CD14-positive monocyte (primary cell): ENCODE results near the gene DENND10. TPM values are rescaled to one million over a fixed set of nuclear protein-coding genes. Genes with fewer than 3 reads are reported as not detected.

Experiments used
- DNase-seq, 3 donors: peaks; one replicate each; pipeline ENCODE4 v3.0.0-alpha.2; 2011 to 2022
- H2AFZ ChIP-seq: 2 replicates; pipeline ENCODE4 v1.6.0; 2012; ENCODE audit warnings: mild to moderate bottlenecking, low read depth, low read length, inconsistent platforms; ENCODE audit not compliant: insufficient read depth, poor library complexity, severe bottlenecking
- H3K27ac ChIP-seq, 2 donors: 1 replicate in 1 of 2; 2 replicates in 1 of 2; pipeline ENCODE4 v1.5.1; 2012 to 2013; ENCODE audit warnings: low read length in 2 of 2, control low read depth in 1 of 2, inconsistent platforms in 1 of 2, low read depth in 1 of 2, mild to moderate bottlenecking in 1 of 2
- H3K27me3 ChIP-seq, 2 donors: one replicate each; pipeline versions ENCODE4 v1.6.0 to v1.6.1; 2011 to 2013; ENCODE audit warnings: low read length in 2 of 2; ENCODE audit not compliant: control insufficient read depth in 2 of 2, insufficient read depth in 2 of 2
- H3K36me3 ChIP-seq, 2 donors: replicated peaks in 1 of 2; 1 replicate in 1 of 2; 2 replicates in 1 of 2; pipeline versions ENCODE4 v1.5.1 to v1.6.1; 2012 to 2013; ENCODE audit warnings: low read length in 2 of 2, control low read depth in 1 of 2, inconsistent platforms in 1 of 2, mild to moderate bottlenecking in 1 of 2; ENCODE audit not compliant: insufficient read depth in 2 of 2, control insufficient read depth in 1 of 2
- H3K4me1 ChIP-seq, 2 donors: 1 replicate in 1 of 2; 2 replicates in 1 of 2; pipeline versions ENCODE4 v1.5.1 to v1.6.1; 2012 to 2013; ENCODE audit warnings: low read length in 2 of 2, control low read depth in 1 of 2, inconsistent platforms in 1 of 2, mild to moderate bottlenecking in 1 of 2, moderate library complexity in 1 of 2; ENCODE audit not compliant: insufficient read depth in 2 of 2, control insufficient read depth in 1 of 2
- H3K4me2 ChIP-seq: replicated peaks from 2 replicates; pipeline ENCODE3; 2012; ENCODE audit warnings: low read length, moderate library complexity, mild to moderate bottlenecking; ENCODE audit not compliant: poor library complexity, severe bottlenecking; ENCODE audit errors: extremely low read depth
- H3K4me3 ChIP-seq, 3 experiments: fragments of 200-600 bp in 1 of 3; sonication (generic) in 1 of 3; replicated peaks in 1 of 3; 1 replicate in 2 of 3; 2 replicates in 1 of 3; pipeline ENCODE4 v1.5.1; 2011 to 2013; ENCODE audit warnings: low read length in 3 of 3, mild to moderate bottlenecking in 3 of 3, control low read depth in 2 of 3, low read depth in 2 of 3, inconsistent platforms in 1 of 3, moderate library complexity in 1 of 3
- H3K79me2 ChIP-seq: 2 replicates; pipeline ENCODE4 v1.6.0; 2012; ENCODE audit warnings: mild to moderate bottlenecking, control low read depth, inconsistent platforms, low read length, moderate library complexity; ENCODE audit not compliant: insufficient read depth
- H3K9ac ChIP-seq: 2 replicates; pipeline ENCODE4 v1.6.0; 2017; ENCODE audit warnings: low read length, mild to moderate bottlenecking; ENCODE audit not compliant: insufficient read depth, poor library complexity, severe bottlenecking
- H3K9me3 ChIP-seq, 2 donors: replicated peaks in 1 of 2; 1 replicate in 1 of 2; 2 replicates in 1 of 2; pipeline versions ENCODE4 v1.5.1 to v1.6.1; 2012 to 2013; ENCODE audit warnings: low read length in 2 of 2, control low read depth in 1 of 2; ENCODE audit not compliant: control insufficient read depth in 1 of 2, insufficient read depth in 1 of 2
- H4K20me1 ChIP-seq: 2 replicates; pipeline ENCODE4 v1.6.0; 2012; ENCODE audit warnings: mild to moderate bottlenecking, low read length, control low read depth, moderate library complexity; ENCODE audit not compliant: insufficient read depth
- H3K27ac Mint-ChIP-seq, 7 donors: one replicate each; pipeline ENCODE4 v1.8.0; 2020; ENCODE audit warnings: mild to moderate bottlenecking in 7 of 7, mixed read lengths in 7 of 7, moderate library complexity in 6 of 7, inconsistent platforms in 2 of 7
- H3K27me3 Mint-ChIP-seq, 3 donors: one replicate each; pipeline ENCODE4 v1.8.0; 2021 to 2022; ENCODE audit warnings: low read depth in 3 of 3, mild to moderate bottlenecking in 3 of 3, mixed read lengths in 3 of 3, moderate library complexity in 3 of 3, inconsistent platforms in 1 of 3
- H3K36me3 Mint-ChIP-seq, 2 donors: one replicate each; pipeline ENCODE4 v1.8.0; 2020; ENCODE audit warnings: mixed read lengths in 2 of 2, inconsistent platforms in 1 of 2, mild to moderate bottlenecking in 1 of 2
- H3K4me1 Mint-ChIP-seq: one replicate; pipeline ENCODE4 v1.8.0; 2020; ENCODE audit warnings: mild to moderate bottlenecking, mixed read lengths
- H3K4me3 Mint-ChIP-seq, 2 donors: one replicate each; pipeline ENCODE4 v1.8.0; 2020; ENCODE audit warnings: mild to moderate bottlenecking in 2 of 2, mixed read lengths in 2 of 2, moderate library complexity in 1 of 2
- H3K9me3 Mint-ChIP-seq, 7 donors: one replicate each; pipeline ENCODE4 v1.8.0; 2020 to 2022; ENCODE audit warnings: mixed read lengths in 7 of 7, mild to moderate bottlenecking in 6 of 7, moderate library complexity in 6 of 7, inconsistent platforms in 2 of 7
- WGBS: methylation state at CpG from one replicate; pipeline ENCODE4 v1.1.5; 2013; ENCODE audit warnings: missing lambda C conversion rate; ENCODE audit not compliant: insufficient coverage; 5-methylcytosine and 5-hydroxymethylcytosine counted together
- intact Hi-C, 2 donors: fragments of 100-400 bp; cut with micrococcal nuclease; formaldehyde crosslinking; loops; one replicate each; pipeline versions ENCODE4 v1.15.0 to v1.15.1; 2023
- polyA plus RNA-seq, 3 donors: library from polyadenylated mRNA; depleted of rRNA in 1 of 3; unstranded in 2 of 3; stranded (reverse) in 1 of 3; fragments of 300-500 nt in 2 of 3; fragments of >200 nt in 1 of 3; fragmentation: Illumina TruSeq in 2 of 3; gene quantifications; 1 replicate in 2 of 3; 2 replicates in 1 of 3; pipeline ENCODE4 v1.2.3, GENCODE V29; 2012 to 2021
- TF ChIP-seq, protein P1 (sequence below): fragments of 200-600 bp; IDR thresholded peaks from one replicate; pipeline ENCODE4 v1.8.0; 2022; ENCODE audit warnings: antibody characterized with exemption, mild to moderate bottlenecking

The DENND10 gene
- polyA plus RNA-seq, 3 donors = 129 to 188 (median 141) TPM

DNA sequence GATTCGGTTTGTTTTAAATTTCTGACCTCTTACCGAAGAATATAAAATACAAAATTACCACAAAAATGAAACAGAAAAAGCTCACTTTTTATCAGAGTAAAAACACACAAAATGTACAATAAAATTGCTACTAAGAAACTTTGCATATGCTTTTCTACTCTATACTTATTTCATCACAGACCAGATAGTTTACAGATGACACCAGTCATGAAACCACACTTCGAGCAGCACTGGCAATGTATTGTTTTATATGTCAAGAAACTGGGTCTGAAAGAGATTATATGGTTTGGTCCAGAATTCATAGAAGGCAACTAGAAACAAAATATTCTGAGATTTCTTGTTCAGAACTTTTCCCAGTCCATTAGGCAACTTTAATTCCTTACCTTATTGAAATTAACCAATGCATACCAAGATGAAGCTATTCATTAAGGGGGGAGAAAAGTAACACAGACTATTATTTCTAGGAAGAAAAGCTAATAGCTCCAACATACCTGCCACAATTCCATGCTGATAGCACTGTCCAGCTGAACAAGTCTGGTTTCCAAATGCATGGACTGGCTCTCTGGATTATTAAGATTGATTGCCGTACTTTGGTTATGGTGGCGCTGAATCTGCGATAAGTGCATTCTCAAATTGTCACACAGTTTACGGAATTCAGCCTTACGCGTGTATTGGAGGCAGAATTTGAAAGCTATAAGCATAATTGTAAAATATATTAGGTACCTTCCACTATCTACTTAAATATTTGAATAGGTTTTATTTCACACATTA, 33.3 kb upstream of the DENND10 start:
- Mint-ChIP-seq H3K9me3 (no peaks in the 10 kb centered on the region), H3K36me3 (peaks cover 66 to 83% of the 10 kb centered on the region in 2 donors), H3K4me3 (no peak overlapping the region), H3K27me3 (no peaks in the 10 kb centered on the region), H3K4me1 (peaks cover 7% of the 10 kb centered on the region), H3K27ac (peak overlapping the region in 3 of 7 donors; percentile 16 to 42 (median 30))
- Histone ChIP-seq H3K36me3 (peaks cover 76 to 86% of the 10 kb centered on the region in 2 donors), H4K20me1 (peaks cover 98% of the 10 kb centered on the region), H3K9me3 (no peaks in the 10 kb centered on the region), H3K9ac (no peak overlapping the region), H3K4me1 (peaks cover 0 to 5% of the 10 kb centered on the region in 2 donors), H3K27me3 (no peaks in the 10 kb centered on the region), H3K27ac (no peak overlapping the region), H3K4me2 (no peak overlapping the region), H3K79me2 (peaks cover 100% of the 10 kb centered on the region), H2AFZ (no peak overlapping the region), H3K4me3 (no peak overlapping the region)
- intact Hi-C loops = no loop called here
- TF ChIP-seq, protein P1, sequence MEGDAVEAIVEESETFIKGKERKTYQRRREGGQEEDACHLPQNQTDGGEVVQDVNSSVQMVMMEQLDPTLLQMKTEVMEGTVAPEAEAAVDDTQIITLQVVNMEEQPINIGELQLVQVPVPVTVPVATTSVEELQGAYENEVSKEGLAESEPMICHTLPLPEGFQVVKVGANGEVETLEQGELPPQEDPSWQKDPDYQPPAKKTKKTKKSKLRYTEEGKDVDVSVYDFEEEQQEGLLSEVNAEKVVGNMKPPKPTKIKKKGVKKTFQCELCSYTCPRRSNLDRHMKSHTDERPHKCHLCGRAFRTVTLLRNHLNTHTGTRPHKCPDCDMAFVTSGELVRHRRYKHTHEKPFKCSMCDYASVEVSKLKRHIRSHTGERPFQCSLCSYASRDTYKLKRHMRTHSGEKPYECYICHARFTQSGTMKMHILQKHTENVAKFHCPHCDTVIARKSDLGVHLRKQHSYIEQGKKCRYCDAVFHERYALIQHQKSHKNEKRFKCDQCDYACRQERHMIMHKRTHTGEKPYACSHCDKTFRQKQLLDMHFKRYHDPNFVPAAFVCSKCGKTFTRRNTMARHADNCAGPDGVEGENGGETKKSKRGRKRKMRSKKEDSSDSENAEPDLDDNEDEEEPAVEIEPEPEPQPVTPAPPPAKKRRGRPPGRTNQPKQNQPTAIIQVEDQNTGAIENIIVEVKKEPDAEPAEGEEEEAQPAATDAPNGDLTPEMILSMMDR = no peak
- 100% methylated on average over 1 of the region's 9 CpGs for WGBS
- no peak for DNase-seq

DNA sequence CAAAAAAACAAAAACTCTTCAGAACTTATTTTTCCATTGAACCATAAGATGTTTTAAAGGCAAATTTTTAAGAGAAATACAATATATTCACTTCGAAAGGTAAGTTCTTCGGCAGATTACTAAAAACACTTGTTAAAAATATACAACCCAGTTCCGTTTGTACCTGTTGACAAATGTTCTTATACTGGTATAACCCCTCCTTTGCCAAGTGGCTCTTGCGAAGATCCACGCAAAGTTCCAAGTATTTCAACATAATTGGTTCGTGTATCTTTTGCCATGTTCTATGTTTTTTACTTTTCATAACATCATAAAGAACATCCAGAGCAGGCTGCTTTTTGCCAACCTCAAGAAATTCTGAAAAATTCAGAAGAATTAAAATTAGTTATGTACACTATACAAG, 30.3 kb upstream of the DENND10 start:
- no peak overlapping the region for H3K4me3 ChIP-seq
- no peak overlapping the region for H2AFZ ChIP-seq
- H3K36me3 ChIP-seq = peaks cover 48 to 56% of the 10 kb centered on the region in 2 donors
- peak overlapping the region in 1 of 2 donors; percentile 60 for H3K27ac ChIP-seq
- Mint-ChIP-seq H3K4me3 (no peak overlapping the region), H3K4me1 (peaks cover 25% of the 10 kb centered on the region), H3K27ac (peak overlapping the region in 3 of 7 donors; percentile 6 to 63 (median 36)), H3K27me3 (peaks cover 0 to 1% (median 0%) of the 10 kb centered on the region in 3 donors), H3K36me3 (peaks cover 46 to 53% of the 10 kb centered on the region in 2 donors), H3K9me3 (peaks cover 0 to 5% (median 0%) of the 10 kb centered on the region in 7 donors)
- intact Hi-C loops = no loop called here
- H4K20me1 ChIP-seq = peaks cover 97% of the 10 kb centered on the region
- no peaks in the 10 kb centered on the region for H3K27me3 ChIP-seq
- WGBS = 70% methylated on average over 2 of the region's 6 CpGs
- no peak for DNase-seq
- H3K9me3 ChIP-seq = no peaks in the 10 kb centered on the region
- H3K9ac ChIP-seq = no peak overlapping the region
- TF ChIP-seq, protein P1 = no peak
- H3K79me2 ChIP-seq = peaks cover 100% of the 10 kb centered on the region
- no peak overlapping the region for H3K4me2 ChIP-seq
- H3K4me1 ChIP-seq = peaks cover 27 to 34% of the 10 kb centered on the region in 2 donors
